ENCODE data around the gene AP3B1.

Gene AP3B1

DNA sequence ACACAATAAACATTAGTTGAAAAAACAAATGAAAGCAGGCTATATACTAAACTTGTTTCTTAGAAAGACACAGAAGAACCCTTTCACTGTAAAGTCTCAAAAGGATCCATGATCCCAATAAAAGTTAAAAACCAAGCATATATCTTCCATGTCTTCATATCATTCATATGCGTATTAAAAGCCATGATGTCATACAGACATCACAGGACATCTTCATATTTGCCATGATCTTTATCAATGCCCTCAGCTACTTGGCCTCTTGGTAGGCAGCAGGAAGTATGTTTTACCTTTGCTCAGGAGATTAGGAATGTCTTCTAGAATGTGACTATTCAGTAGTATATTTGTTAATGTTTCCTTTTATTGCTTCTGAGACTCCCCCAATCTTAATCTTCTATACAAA is 16.8 kb downstream of the AP3B1 start:
- Histone ChIP-seq H2BK12ac (ENCODE audit: low read length) (no peak overlapping the region), H3K79me1 (ENCODE audit: low read length) (no peaks in the 10 kb centered on the region), H3K4me1 (ENCODE audit: control insufficient read depth in 1 of 2, insufficient read depth in 2 of 2, low read length in 2 of 2) (no peaks in the 10 kb centered on the region), H4K91ac (ENCODE audit: low read depth, low read length) (no peak overlapping the region), H4K8ac (ENCODE audit: low read depth, low read length) (no peak overlapping the region), H3K9me3 (ENCODE audit: insufficient read depth, low read depth, low read length) (no peaks in the 10 kb centered on the region), H2AFZ (ENCODE audit: insufficient read depth, low read length, poor library complexity) (no peak overlapping the region), H3K36me3 (ENCODE audit: control insufficient read depth in 1 of 2, insufficient read depth in 2 of 2, low read length in 2 of 2) (no peaks in the 10 kb centered on the region), H3K14ac (ENCODE audit: low read length) (no peak overlapping the region), H3K27ac (ENCODE audit: low read depth, low read length) (no peak overlapping the region), H2BK5ac (ENCODE audit: low read depth, low read length, poor library complexity) (no peak overlapping the region), H3K9ac (ENCODE audit: low read length) (no peak overlapping the region), H3K23ac (ENCODE audit: low read length) (no peak overlapping the region), H3K79me2 (ENCODE audit: control insufficient read depth, insufficient read depth, low read length, poor library complexity) (peaks cover 2% of the 10 kb centered on the region), H4K12ac (ENCODE audit: low read depth, low read length) (no peak overlapping the region), H2AK5ac (ENCODE audit: low read length) (no peak overlapping the region), H3K4ac (ENCODE audit: low read depth, low read length) (no peak overlapping the region), H3K4me2 (ENCODE audit: low read length) (no peak overlapping the region), H3K27me3 (ENCODE audit: insufficient read depth, low read length) (no peaks in the 10 kb centered on the region), H3K18ac (ENCODE audit: low read length) (no peak overlapping the region), H3K4me3 (ENCODE audit: low read depth, low read length) (no peak overlapping the region), H2BK120ac (ENCODE audit: insufficient read depth, low read length, poor library complexity) (no peak overlapping the region)
- DNase-seq, result peak; percentile 46 to 86
- WGBS (ENCODE audit: extremely low coverage, insufficient coverage, insufficient read length), result no CpG with 5 or more reads among the region's 1 CpG

DNA sequence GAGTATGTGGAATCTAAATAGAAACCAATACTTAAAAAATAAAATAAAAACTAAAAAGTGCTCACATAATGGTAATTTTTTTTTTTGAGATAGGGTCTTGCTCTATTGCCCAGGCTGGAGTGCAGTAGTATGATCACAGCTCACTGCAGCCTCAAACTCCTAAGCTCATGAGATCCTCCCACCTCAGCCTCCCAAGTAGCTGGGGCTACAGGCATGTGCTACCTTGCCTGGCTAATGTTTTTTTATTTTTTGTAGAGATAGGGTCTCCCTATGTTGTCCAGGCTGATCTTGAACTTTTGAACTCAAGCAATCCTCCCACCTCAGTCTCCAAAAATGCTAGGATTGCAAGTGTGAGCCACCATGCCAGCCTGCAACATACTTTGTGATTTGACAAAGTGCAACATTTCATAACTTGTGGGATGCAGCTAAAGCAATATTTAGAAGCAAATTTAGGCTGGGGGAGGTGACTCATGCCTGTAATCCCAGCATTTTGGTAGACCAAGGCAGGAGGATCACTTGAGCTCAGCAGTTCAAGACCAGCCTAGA is 18.4 kb downstream of the AP3B1 start:
- no peaks in the 10 kb centered on the region for H3K4me1 ChIP-seq (ENCODE audit: control insufficient read depth in 1 of 2, insufficient read depth in 2 of 2, low read length in 2 of 2)
- H3K36me3 ChIP-seq (ENCODE audit: control insufficient read depth in 1 of 2, insufficient read depth in 2 of 2, low read length in 2 of 2), result no peaks in the 10 kb centered on the region
- no peaks in the 10 kb centered on the region for H3K79me2 ChIP-seq (ENCODE audit: control insufficient read depth, insufficient read depth, low read length, poor library complexity)
- H3K14ac ChIP-seq (ENCODE audit: low read length), result no peak overlapping the region
- H2BK12ac ChIP-seq (ENCODE audit: low read length), result no peak overlapping the region
- H4K8ac ChIP-seq (ENCODE audit: low read depth, low read length), result no peak overlapping the region
- no peak overlapping the region for H3K18ac ChIP-seq (ENCODE audit: low read length)
- H4K91ac ChIP-seq (ENCODE audit: low read depth, low read length), result no peak overlapping the region
- no peak overlapping the region for H3K23ac ChIP-seq (ENCODE audit: low read length)
- H3K4me2 ChIP-seq (ENCODE audit: low read length), result no peak overlapping the region
- no peaks in the 10 kb centered on the region for H3K9me3 ChIP-seq (ENCODE audit: insufficient read depth, low read depth, low read length)
- no peak overlapping the region for H4K12ac ChIP-seq (ENCODE audit: low read depth, low read length)
- no peak overlapping the region for H3K4me3 ChIP-seq (ENCODE audit: low read depth, low read length)
- no peaks in the 10 kb centered on the region for H3K79me1 ChIP-seq (ENCODE audit: low read length)
- no peak overlapping the region for H3K27ac ChIP-seq (ENCODE audit: low read depth, low read length)
- H2BK120ac ChIP-seq (ENCODE audit: insufficient read depth, low read length, poor library complexity), result no peak overlapping the region
- peak; percentile 31 to 79 for DNase-seq
- H3K27me3 ChIP-seq (ENCODE audit: insufficient read depth, low read length), result no peaks in the 10 kb centered on the region
- no peak overlapping the region for H3K4ac ChIP-seq (ENCODE audit: low read depth, low read length)
- no peak overlapping the region for H3K9ac ChIP-seq (ENCODE audit: low read length)
- H2AFZ ChIP-seq (ENCODE audit: insufficient read depth, low read length, poor library complexity), result no peak overlapping the region
- no peak overlapping the region for H2AK5ac ChIP-seq (ENCODE audit: low read length)
- no peak overlapping the region for H2BK5ac ChIP-seq (ENCODE audit: low read depth, low read length, poor library complexity)

GRCh38 chr5:78274540-78275197 is 19.8 kb downstream of the AP3B1 start:
- H3K4me2 ChIP-seq (ENCODE audit: low read length), result no peak overlapping the region
- no peak overlapping the region for H2BK12ac ChIP-seq (ENCODE audit: low read length)
- H3K18ac ChIP-seq (ENCODE audit: low read length), result no peak overlapping the region
- no peak overlapping the region for H4K12ac ChIP-seq (ENCODE audit: low read depth, low read length)
- H3K9me3 ChIP-seq (ENCODE audit: insufficient read depth, low read depth, low read length), result no peaks in the 10 kb centered on the region
- H3K79me1 ChIP-seq (ENCODE audit: low read length), result no peaks in the 10 kb centered on the region
- no peak overlapping the region for H4K8ac ChIP-seq (ENCODE audit: low read depth, low read length)
- H2AK5ac ChIP-seq (ENCODE audit: low read length), result no peak overlapping the region
- no peak overlapping the region for H2BK5ac ChIP-seq (ENCODE audit: low read depth, low read length, poor library complexity)
- no peaks in the 10 kb centered on the region for H3K36me3 ChIP-seq (ENCODE audit: control insufficient read depth in 1 of 2, insufficient read depth in 2 of 2, low read length in 2 of 2)
- H3K9ac ChIP-seq (ENCODE audit: low read length), result no peak overlapping the region
- H3K27ac ChIP-seq (ENCODE audit: low read depth, low read length), result no peak overlapping the region
- no peak overlapping the region for H2AFZ ChIP-seq (ENCODE audit: insufficient read depth, low read length, poor library complexity)
- no peak overlapping the region for H2BK120ac ChIP-seq (ENCODE audit: insufficient read depth, low read length, poor library complexity)
- H3K79me2 ChIP-seq (ENCODE audit: control insufficient read depth, insufficient read depth, low read length, poor library complexity), result no peaks in the 10 kb centered on the region
- no CpG with 5 or more reads among the region's 1 CpG for WGBS (ENCODE audit: extremely low coverage, insufficient coverage, insufficient read length)
- no peak overlapping the region for H3K14ac ChIP-seq (ENCODE audit: low read length)
- no peaks in the 10 kb centered on the region for H3K4me1 ChIP-seq (ENCODE audit: control insufficient read depth in 1 of 2, insufficient read depth in 2 of 2, low read length in 2 of 2)
- no peak overlapping the region for H3K4ac ChIP-seq (ENCODE audit: low read depth, low read length)
- H3K23ac ChIP-seq (ENCODE audit: low read length), result no peak overlapping the region
- no peak overlapping the region for H4K91ac ChIP-seq (ENCODE audit: low read depth, low read length)
- H3K27me3 ChIP-seq (ENCODE audit: insufficient read depth, low read length), result no peaks in the 10 kb centered on the region
- DNase-seq, result peak in 1 of 2 donors; percentile 44
- no peak overlapping the region for H3K4me3 ChIP-seq (ENCODE audit: low read depth, low read length)

DNA sequence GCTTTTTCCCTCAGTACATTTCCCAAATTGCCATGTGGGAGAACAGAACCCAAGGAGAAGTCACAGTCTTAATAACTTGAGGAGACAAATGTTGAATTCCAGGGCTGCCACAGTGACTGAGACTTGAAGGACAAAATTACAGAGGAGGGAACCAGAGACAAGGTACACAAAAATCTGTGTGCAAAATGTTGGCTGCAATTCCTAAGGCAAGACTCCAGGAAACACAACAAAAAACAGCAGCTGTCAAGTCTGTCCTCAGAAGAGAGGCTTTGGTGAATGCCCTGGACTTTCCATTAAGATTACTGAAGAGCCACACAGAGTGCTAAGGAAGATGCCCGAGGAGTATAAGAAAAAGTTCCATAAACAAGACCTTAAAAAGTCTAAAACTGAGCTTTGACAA is 21.1 kb downstream of the AP3B1 start:
- H4K12ac ChIP-seq (ENCODE audit: low read depth, low read length), result no peak overlapping the region
- no peaks in the 10 kb centered on the region for H3K4me1 ChIP-seq (ENCODE audit: control insufficient read depth in 1 of 2, insufficient read depth in 2 of 2, low read length in 2 of 2)
- H2AK5ac ChIP-seq (ENCODE audit: low read length), result no peak overlapping the region
- H2AFZ ChIP-seq (ENCODE audit: insufficient read depth, low read length, poor library complexity), result no peak overlapping the region
- H3K14ac ChIP-seq (ENCODE audit: low read length), result no peak overlapping the region
- H3K9ac ChIP-seq (ENCODE audit: low read length), result no peak overlapping the region
- no CpG with 5 or more reads among the region's 1 CpG for WGBS (ENCODE audit: extremely low coverage, insufficient coverage, insufficient read length)
- H4K91ac ChIP-seq (ENCODE audit: low read depth, low read length), result no peak overlapping the region
- no peak overlapping the region for H2BK120ac ChIP-seq (ENCODE audit: insufficient read depth, low read length, poor library complexity)
- no peak overlapping the region for H3K4me2 ChIP-seq (ENCODE audit: low read length)
- H3K18ac ChIP-seq (ENCODE audit: low read length), result no peak overlapping the region
- H2BK5ac ChIP-seq (ENCODE audit: low read depth, low read length, poor library complexity), result no peak overlapping the region
- no peaks in the 10 kb centered on the region for H3K9me3 ChIP-seq (ENCODE audit: insufficient read depth, low read depth, low read length)
- no peaks in the 10 kb centered on the region for H3K27me3 ChIP-seq (ENCODE audit: insufficient read depth, low read length)
- no peak overlapping the region for H3K23ac ChIP-seq (ENCODE audit: low read length)
- H2BK12ac ChIP-seq (ENCODE audit: low read length), result no peak overlapping the region
- no peak overlapping the region for H4K8ac ChIP-seq (ENCODE audit: low read depth, low read length)
- no peak overlapping the region for H3K4me3 ChIP-seq (ENCODE audit: low read depth, low read length)
- no peak for DNase-seq
- H3K79me2 ChIP-seq (ENCODE audit: control insufficient read depth, insufficient read depth, low read length, poor library complexity), result no peaks in the 10 kb centered on the region
- no peaks in the 10 kb centered on the region for H3K79me1 ChIP-seq (ENCODE audit: low read length)
- H3K27ac ChIP-seq (ENCODE audit: low read depth, low read length), result no peak overlapping the region
- peak overlapping the region; percentile 44 for H3K4ac ChIP-seq (ENCODE audit: low read depth, low read length)
- no peaks in the 10 kb centered on the region for H3K36me3 ChIP-seq (ENCODE audit: control insufficient read depth in 1 of 2, insufficient read depth in 2 of 2, low read length in 2 of 2)
